RWPE1 (cell line): ENCODE data around the gene DDHD1.
"Not testable (repeated sequence)": the region's sequence is repeated elsewhere in the genome, so short reads cannot be mapped to it uniquely, and the experiment has no call there.

Experiments
- CTCF ChIA-PET: fragments of 350-600 bp; sonication (Branson Sonifier 250); formaldehyde crosslinking; extraction: SDS; loops from one replicate; lab custom pipeline; 2021; lab: Yijun Ruan, JAX
- POLR2A ChIA-PET: fragments of 400-600 bp; formaldehyde crosslinking; extraction: SDS; loops from one replicate; lab custom pipeline; 2020; ENCODE audit warnings: antibody characterized with exemption; ENCODE audit not compliant: low non-redundant PET; lab: Yijun Ruan, JAX
- DNase-seq: peaks from one replicate; pipeline ENCODE4 v3.0.0; 2012; ENCODE audit warnings: low spot score
- H3K27ac ChIP-seq: fragments of 450-650 bp; 2 replicates; pipeline ENCODE4 v1.5.1; 2017
- TF ChIP-seq, protein P1 (sequence below): fragments of 450-650 bp; conservative IDR thresholded peaks from 2 replicates; pipeline ENCODE4 v1.5.1; 2017; ENCODE audit warnings: low read depth, mild to moderate bottlenecking

DDHD1 gene

GRCh38 chr14:53146739-53147138 lies 6.4 kb downstream of the DDHD1 start:
- H3K27ac ChIP-seq: no peak overlapping the region
- POLR2A ChIA-PET: no interaction called here
- TF ChIP-seq, protein P1, sequence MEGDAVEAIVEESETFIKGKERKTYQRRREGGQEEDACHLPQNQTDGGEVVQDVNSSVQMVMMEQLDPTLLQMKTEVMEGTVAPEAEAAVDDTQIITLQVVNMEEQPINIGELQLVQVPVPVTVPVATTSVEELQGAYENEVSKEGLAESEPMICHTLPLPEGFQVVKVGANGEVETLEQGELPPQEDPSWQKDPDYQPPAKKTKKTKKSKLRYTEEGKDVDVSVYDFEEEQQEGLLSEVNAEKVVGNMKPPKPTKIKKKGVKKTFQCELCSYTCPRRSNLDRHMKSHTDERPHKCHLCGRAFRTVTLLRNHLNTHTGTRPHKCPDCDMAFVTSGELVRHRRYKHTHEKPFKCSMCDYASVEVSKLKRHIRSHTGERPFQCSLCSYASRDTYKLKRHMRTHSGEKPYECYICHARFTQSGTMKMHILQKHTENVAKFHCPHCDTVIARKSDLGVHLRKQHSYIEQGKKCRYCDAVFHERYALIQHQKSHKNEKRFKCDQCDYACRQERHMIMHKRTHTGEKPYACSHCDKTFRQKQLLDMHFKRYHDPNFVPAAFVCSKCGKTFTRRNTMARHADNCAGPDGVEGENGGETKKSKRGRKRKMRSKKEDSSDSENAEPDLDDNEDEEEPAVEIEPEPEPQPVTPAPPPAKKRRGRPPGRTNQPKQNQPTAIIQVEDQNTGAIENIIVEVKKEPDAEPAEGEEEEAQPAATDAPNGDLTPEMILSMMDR: no peak
- no peak for DNase-seq
- CTCF ChIA-PET: no interaction called here

DNA sequence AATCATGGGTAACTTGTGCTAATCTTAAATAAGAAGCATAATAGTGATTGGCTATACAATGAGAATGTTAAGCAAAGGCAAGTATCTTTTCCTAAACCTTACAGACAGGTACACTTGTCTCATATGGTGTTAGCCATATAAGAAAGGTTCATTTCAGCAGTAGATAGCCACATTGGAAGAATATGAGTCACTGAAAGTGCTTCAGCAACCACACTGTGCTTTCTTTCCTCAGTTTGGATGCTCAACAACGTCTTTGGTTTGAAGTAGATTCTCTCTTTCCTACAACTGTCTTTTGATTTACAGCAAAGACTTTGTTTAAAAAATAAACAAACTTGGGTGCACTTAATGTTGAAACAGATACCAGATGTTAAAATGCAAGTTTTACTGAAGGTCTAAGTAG lies 8.9 kb downstream of the DDHD1 start:
- TF ChIP-seq, protein P1: no peak
- ChIA-PET CTCF (no interaction called here), POLR2A (no interaction called here)
- no peak for DNase-seq
- no peak overlapping the region for H3K27ac ChIP-seq

DNA sequence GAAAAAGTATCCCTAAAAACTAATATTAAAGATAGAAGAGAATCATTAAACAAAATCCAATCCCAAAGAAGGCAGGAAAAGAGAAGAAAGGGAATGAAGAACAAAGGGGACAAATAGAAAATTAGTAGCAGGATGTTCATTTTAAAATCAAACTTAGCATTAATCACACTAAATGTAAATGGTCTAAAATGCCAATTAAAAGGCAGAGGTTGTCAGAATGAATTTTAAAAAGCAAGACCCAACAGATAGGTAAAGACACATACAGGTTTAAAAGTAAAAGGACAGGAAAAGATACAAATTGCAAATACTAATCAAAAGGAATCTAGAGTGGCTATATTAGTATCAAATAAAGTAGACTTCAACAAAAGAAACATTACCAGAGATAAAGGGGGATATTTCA lies 12.5 kb downstream of the DDHD1 start:
- no peak overlapping the region for H3K27ac ChIP-seq
- ChIA-PET POLR2A (no interaction called here), CTCF (interaction anchor here (0.5 to 1.0 kb wide), 2 partner anchors 243 to 462 kb away, joined by 3 to 4 read pairs; no protein-coding TSS in a partner anchor)
- no peak for DNase-seq
- TF ChIP-seq, protein P1: no peak

DNA sequence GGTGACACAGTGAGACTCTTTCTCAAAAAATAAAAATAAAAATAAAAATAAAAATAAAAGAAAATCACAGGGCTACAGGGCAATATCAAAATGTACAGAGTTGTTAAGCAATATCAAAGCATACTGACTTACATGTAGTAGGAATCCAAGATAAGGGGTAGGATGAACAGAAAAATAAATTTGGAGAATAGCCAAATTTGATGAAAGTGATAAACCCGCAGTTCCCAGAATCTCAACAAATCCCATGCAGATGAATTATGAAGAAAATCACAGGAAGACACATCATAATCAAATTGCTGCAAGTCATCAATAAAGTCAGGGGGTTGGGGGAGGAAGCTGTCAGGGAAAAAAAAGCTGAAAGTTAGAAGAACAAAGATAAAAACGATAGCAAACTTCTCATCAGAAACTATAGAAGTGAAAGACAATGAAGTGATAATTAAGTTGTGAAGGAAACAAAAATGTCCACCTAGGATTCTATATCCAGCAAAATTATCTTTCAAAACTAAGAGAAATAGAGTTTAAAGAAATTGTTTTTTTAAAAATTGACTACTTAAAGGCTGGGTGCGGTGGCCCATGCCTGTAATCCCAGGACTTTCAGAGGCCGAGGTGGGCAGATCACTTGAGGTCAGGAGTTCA lies 15.4 kb downstream of the DDHD1 start:
- DNase-seq: no peak
- TF ChIP-seq, protein P1: no peak
- POLR2A ChIA-PET: no interaction called here
- CTCF ChIA-PET: no interaction called here
- no peak overlapping the region for H3K27ac ChIP-seq

- POLR2A ChIA-PET, DNase-seq, CTCF ChIA-PET, H3K27ac ChIP-seq: not testable (repeated sequence)
Measured at GRCh38 chr14:53130491-53130890, 22.6 kb downstream of the DDHD1 start.

- H3K27ac ChIP-seq: no peak overlapping the region
Measured at GRCh38 chr14:53128303-53129028, 24.7 kb downstream of the DDHD1 start.

More at GRCh38 chr14:53128303-53129028, 24.7 kb downstream of the DDHD1 start:
- DNase-seq: no peak
- POLR2A ChIA-PET: no interaction called here
- CTCF ChIA-PET: no interaction called here
- TF ChIP-seq, protein P1: no peak
